Measurements from ENCODE around the gene NDFIP1. TPM values are rescaled to one million over a fixed set of nuclear protein-coding genes. Genes with fewer than 3 reads are reported as not detected.
"Not testable (repeated sequence)": the region's sequence is repeated elsewhere in the genome, so short reads cannot be mapped to it uniquely, and the experiment has no call there.

NDFIP1 gene
- polyA plus RNA-seq, 1 donor: 135 TPM

GRCh38 chr5:142186857-142187594, 78.4 kb downstream of the NDFIP1 start:
- no peak for DNase-seq

- not testable (repeated sequence) for DNase-seq
Measured at GRCh38 chr5:142188691-142189090, 80.1 kb downstream of the NDFIP1 start.

- no peak for DNase-seq
Measured at GRCh38 chr5:142189813-142190212, 81.2 kb downstream of the NDFIP1 start.

DNA sequence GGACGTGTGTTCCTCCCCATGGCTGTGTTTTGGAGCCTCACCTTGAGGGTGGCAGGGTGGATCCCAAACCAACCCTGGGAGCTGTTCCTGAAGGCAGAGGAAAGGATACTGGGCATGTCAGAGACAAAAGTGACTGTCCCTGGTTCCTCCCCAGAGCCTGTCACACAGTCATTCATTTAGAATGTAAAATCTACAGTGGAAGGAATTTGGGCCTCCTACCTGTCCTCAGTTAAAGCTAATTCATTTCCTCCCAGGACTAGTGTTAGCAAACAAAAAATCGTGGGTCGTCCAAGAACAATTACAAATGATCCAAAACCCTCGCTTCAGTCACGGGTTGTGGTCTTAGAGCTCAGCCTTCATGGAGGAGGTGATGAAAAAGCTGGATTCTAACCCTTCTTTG, 83.2 kb downstream of the NDFIP1 start:
- no peak for DNase-seq

DNA sequence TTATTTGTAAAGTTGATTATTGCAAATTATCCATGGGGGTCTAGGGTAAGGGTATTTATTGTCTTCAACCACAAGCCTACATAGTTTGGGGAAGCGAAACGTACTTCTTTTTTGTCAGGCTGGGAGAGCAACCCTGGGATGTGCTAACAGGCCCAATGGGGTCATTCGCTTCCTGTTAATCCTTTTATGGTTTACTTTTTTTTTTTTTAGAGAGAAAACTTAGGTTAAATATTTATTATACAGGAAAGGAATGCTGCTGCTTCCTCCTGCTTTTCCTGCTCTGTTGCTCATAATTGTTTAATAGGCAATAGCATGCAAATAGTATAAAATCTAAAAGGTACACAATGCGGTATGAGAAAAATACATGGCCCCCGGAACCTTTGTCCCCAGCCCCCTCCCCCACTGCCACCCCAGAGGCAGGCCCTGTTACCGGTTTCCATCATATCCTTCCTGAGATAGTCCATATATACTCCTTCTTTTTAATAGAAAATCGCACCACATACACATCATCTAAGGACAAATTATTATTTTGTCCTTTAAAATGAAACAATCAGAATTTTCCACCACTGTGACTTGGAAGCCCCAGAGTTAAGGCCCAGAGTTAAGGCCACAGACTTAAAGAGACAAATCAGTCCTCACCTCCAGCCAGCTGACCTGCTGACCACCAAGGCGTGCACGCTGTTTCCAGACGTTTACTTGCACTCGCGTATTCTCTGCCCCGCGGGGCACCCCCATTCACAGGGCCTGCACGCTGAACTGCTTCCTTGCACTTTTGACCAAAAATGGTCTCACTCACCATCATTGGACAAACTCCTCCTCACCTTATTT, 83.9 kb downstream of the NDFIP1 start:
- DNase-seq: no peak

DNA sequence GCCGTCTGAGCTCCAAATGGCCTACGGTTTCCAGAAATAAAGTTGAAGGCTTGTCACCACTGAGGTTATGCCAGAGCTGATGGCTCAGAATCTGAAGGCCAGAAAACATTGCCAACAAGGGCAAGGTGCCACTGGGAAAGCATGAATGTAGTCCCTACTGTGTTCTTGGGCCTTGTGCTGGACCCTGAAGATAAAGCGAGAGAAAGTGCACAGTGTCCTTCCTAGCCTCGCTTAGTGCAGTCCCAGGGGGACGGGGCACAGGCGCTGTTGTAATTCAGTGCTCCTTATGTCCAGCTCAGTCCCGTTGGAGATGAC, 84.5 kb downstream of the NDFIP1 start:
- no peak for DNase-seq

- no peak for DNase-seq
Measured at GRCh38 chr5:142197098-142197497, 88.5 kb downstream of the NDFIP1 start.

DNA sequence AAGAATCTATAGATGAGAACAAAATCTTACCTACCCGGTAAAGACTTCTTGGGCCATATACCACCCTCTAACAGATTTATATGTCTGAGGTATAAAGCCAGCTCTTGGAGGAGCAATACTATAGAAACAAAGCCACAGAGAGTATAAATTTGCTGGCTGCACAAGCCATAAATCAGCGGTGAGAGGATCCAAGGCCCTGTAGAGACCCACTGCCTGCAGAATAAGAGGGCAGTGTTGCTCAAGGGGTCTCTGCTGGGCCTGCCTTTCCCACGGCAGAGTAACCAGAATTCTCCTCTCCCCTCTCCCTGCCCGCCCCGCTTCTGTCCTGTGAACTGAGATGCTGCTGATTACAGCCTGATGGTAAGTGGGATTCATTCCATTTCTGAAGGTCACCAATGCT, 89.2 kb downstream of the NDFIP1 start:
- DNase-seq: no peak

DNA sequence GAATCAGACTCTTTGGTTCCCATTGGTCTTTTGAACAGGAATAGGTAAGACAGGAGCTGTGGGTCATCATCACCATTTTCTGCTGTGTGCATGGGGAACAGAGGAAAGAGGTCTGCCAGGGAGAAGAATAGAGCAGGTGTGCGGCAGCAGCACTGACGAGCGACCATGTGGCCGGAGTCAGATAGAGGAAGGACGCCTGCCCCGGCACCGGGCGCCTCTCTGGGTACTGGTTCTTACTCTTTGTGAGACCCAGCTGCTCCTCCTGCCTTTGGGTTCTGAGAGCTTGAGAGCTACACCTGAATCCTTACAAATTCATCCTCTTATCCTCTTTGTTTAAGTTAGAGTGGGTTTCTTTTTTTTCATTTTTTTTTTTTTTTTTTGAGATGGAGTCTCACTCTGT, 90.8 kb downstream of the NDFIP1 start:
- DNase-seq: no peak

DNA sequence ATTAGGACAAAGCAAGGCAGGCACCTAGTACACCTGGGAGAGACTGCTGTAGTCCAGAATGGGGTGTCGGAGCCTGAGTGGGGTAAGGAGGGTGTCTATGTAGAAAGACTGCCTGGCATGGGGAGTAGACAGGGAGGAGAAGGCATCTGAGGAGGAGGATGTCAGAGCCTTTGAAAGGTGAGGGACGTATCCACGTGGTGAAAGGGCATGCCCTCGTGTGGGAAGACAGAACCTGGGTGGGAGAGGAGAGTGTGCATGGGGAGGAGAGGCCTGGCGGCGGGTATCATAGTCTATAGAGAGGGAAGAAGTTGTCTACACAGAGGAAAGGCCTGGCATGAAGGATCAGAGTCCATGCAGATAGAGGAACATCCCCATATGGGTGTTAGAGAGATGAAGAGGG, 91.8 kb downstream of the NDFIP1 start:
- DNase-seq: no peak

DNA sequence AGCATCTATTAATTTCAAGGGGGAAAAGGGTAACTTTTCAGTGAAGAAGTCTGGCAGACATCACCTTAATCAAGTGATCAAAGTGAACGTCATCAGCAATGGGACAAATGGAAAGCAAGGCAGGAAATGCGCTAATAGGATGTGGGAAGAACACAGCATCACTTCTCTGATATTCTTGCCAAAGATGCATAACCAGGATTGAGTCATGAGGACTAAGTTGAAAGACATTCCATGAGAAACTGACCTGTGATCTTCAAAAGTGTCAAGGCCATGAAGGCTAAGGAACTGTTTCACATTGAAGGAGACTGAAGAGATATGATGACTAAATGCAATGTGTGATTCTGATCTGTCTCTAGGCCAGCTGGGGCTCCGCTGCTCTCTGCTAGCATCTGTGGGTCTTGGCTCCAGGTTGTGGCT, 92.9 kb downstream of the NDFIP1 start:
- DNase-seq: no peak

- DNase-seq: no peak
Measured at GRCh38 chr5:142202282-142202681, 93.7 kb downstream of the NDFIP1 start.

Other genes with a start within 250 kb of the NDFIP1 start
- gene PCDH1, start 230.4 kb upstream of the NDFIP1 start, polyA plus RNA-seq (ENCODE audit: insufficient read length): 22.4 TPM
- 133 TPM for gene DELE1, start 184.9 kb upstream of the NDFIP1 start, polyA plus RNA-seq (ENCODE audit: insufficient read length)
- gene PCDH12, start 150.6 kb upstream of the NDFIP1 start, polyA plus RNA-seq (ENCODE audit: insufficient read length): 15.7 TPM
- gene RNF14, start 139.7 kb upstream of the NDFIP1 start, polyA plus RNA-seq (ENCODE audit: insufficient read length): 66.6 TPM
- gene GNPDA1, start 95.8 kb upstream of the NDFIP1 start, polyA plus RNA-seq (ENCODE audit: insufficient read length): 66.2 TPM
- 30.1 TPM for gene SPRY4, start 216.2 kb downstream of the NDFIP1 start, polyA plus RNA-seq (ENCODE audit: insufficient read length)